Vagina (tissue), 2 donors: ENCODE results near the gene MRPL52.

Experiments
- CTCF ChIP-seq, 3 experiments: fragments of 450-650 bp in 2 of 3; fragments of 200-600 bp in 1 of 3; sonication (generic) in 1 of 3; IDR thresholded peaks; one replicate each; pipeline ENCODE4 v1.5.1; 2017 to 2019; ENCODE audit warnings: antibody characterized with exemption in 3 of 3, mild to moderate bottlenecking in 2 of 3, moderate library complexity in 2 of 3
- POLR2A ChIP-seq, 2 donors: fragments of 450-650 bp; IDR thresholded peaks; one replicate each; pipeline ENCODE4 v1.6.1; 2017; ENCODE audit warnings: antibody characterized with exemption in 2 of 2, mild to moderate bottlenecking in 2 of 2, moderate library complexity in 2 of 2

GRCh38 chr14:22800346-22800745 is 29.3 kb upstream of the MRPL52 start:
- TF ChIP-seq CTCF (IDR thresholded peaks at IDR 0.05) (no peak), POLR2A (IDR thresholded peaks at IDR 0.05) (no peak)
